ENCODE data around the gene TMEM117.

DNA sequence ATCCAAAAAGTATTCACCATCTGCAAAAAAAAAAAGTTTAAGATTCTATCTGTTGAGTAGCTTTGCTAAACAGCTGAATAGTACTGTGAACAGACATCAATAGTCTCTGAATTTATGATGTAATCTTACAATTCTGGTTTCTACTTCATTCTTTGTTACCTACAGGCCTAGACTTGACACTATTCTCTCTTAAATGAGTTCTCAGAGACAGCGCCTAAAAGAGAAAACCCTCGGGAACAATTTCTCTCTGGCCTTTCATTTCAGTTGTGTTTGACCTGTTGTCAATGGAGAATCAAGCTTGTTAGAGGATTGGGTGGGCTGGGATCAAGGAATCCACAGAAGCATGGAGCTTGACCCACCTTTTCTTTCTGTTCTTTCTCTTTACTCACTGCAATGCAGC lies 23.8 kb upstream of the TMEM117 start:
- TF ChIP-seq, protein P1, sequence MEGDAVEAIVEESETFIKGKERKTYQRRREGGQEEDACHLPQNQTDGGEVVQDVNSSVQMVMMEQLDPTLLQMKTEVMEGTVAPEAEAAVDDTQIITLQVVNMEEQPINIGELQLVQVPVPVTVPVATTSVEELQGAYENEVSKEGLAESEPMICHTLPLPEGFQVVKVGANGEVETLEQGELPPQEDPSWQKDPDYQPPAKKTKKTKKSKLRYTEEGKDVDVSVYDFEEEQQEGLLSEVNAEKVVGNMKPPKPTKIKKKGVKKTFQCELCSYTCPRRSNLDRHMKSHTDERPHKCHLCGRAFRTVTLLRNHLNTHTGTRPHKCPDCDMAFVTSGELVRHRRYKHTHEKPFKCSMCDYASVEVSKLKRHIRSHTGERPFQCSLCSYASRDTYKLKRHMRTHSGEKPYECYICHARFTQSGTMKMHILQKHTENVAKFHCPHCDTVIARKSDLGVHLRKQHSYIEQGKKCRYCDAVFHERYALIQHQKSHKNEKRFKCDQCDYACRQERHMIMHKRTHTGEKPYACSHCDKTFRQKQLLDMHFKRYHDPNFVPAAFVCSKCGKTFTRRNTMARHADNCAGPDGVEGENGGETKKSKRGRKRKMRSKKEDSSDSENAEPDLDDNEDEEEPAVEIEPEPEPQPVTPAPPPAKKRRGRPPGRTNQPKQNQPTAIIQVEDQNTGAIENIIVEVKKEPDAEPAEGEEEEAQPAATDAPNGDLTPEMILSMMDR (IDR thresholded peaks at IDR 0.05) = no peak
- TF ChIP-seq EP300 (IDR thresholded peaks at IDR 0.05) (no peak), POLR2A (IDR thresholded peaks at IDR 0.05) (no peak)

All from stomach (tissue), 4 donors.